ENCODE data around the gene EBI3.
"Not testable (repeated sequence)": the region's sequence is repeated elsewhere in the genome, so short reads cannot be mapped to it uniquely, and the experiment has no call there.

EBI3 gene

DNA sequence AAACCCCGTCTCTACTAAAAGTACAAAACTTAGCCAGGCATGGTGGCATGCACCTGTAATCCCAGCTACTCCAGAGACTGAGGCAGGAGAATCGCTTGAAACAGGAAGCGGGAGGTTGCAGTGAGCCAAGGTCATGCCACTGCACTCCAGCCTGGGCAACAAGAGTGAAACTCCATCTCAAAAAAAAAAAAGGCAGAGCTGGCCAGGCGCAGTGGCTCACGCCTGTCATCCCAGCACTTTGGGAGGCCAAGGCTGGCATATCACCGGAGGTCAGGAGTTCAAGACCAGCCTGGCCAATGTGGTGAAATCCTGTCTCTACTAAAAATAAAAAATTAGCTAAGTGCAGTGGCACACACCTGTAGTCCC, 45.0 kb downstream of the EBI3 start:
- DNase-seq (ENCODE audit: low read depth in 2 of 3, low spot score in 1 of 3): not testable (repeated sequence)

DNA sequence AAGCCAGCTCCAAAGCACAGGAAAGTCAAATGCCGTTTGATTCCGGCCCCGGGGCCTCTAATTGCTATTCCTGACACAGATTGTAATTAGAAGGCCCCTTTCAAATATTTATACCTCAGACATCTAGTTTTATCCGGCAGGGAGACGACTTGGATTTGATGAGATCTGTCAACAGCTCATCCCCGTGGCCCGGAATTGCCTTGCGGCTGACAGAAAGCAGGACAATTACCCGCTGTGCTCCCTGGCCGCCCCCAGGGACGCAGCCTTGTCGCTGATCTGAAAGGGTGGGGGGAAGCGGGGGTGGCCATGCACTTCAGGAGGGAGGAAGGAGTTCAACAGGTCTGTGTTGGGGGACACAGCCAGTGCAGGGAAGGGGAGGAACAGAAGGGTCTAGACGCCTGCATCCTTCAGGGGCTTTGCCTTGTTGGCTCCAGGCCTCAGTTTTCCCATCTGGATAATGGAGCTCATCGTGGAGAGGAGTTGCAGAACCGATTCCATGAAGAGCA, 47.9 kb downstream of the EBI3 start:
- no peak for DNase-seq (ENCODE audit: low read depth in 2 of 3, low spot score in 1 of 3)

DNA sequence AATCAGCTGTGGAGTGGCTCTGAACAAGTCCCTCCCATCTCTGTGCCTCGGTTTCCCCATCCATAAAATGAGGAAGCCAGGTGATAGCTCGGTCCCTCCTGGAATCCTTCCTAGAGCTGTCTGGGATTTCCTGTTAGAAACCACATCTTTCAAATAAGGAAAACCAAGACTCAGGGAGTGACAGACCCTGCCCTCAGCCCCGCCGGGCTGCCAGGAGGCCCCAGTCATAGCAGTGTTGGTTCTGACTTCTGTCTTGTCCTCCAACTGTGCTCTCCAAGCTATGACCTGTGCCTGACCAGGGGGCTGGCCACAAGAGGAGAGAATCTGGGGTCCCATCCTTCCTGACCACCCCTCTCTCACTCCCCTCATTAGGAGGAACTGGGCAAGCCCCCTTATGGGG, 48.7 kb downstream of the EBI3 start:
- DNase-seq (ENCODE audit: low read depth in 2 of 3, low spot score in 1 of 3): no peak

- DNase-seq (ENCODE audit: low read depth in 2 of 3, low spot score in 1 of 3): no peak
Observed at GRCh38 chr19:4278419-4279266, 49.3 kb downstream of the EBI3 start, which contains the start of gene SHD. TSS of gene SHD (plus strand) at chr19:4279266. CDS start at chr19:4280064, 798 bp downstream.

DNA sequence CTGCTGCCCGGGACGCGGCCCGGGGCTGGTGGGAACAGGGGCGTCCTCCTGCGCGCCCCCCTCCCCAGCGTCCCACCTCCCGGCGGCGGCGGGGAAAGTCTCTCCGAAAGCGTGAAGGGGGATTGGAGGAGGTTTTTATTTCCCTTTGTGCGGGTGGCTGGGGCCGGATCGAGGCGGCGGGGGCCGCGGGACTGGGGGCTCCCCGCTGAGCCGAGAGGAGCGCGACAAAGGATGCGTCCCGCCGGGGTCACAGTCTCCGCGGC, 49.9 kb downstream of the EBI3 start:
- DNase-seq (ENCODE audit: low read depth in 2 of 3, low spot score in 1 of 3): no peak

DNA sequence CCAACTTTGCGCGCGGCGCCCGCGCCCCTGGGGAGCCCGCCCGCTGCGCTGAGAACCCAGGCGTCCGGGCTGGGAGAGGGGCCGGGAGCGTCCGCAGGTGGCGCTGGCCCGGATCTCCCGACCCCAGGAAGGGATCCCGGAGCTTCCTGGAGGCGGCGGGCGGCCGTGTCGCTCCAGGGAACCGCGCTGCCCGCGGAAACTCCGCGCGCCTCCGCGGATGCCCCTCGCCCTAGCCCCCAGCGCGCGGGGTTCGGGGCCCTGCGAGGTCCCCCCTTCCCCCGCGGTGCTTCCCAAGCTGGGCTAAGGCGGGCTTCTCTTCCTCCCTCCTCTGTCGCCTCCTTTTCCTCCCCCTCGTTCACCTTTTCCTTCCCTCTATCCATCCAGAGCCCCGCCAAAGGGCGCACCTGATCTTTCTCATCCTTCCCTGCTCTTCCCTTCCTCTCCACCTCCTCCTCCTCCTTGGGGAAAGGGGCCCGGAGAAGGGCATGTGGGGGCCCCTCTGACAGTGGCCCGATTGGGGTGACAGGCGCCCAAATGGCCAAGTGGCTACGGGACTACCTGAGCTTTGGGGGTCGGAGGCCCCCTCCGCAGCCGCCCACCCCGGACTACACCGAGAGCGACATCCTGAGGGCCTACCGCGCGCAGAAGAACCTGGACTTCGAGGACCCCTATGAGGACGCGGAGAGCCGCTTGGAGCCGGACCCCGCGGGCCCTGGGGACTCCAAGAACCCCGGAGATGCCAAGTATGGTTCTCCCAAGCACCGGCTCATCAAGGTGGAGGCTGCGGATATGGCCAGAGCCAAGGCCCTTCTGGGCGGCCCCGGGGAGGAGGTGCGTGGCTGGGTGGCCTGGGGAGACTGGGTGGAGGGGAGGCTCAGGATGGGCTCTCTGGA, 50.5 kb downstream of the EBI3 start:
- no peak for DNase-seq (ENCODE audit: low read depth in 2 of 3, low spot score in 1 of 3)

- peak in 1 of 3 donors; percentile 12 for DNase-seq (ENCODE audit: low read depth in 2 of 3, low spot score in 1 of 3)
Observed at GRCh38 chr19:4284176-4284958, 55.0 kb downstream of the EBI3 start.

GRCh38 chr19:4284974-4285373, 55.7 kb downstream of the EBI3 start:
- DNase-seq (ENCODE audit: low read depth in 2 of 3, low spot score in 1 of 3): no peak

- DNase-seq (ENCODE audit: low read depth in 2 of 3, low spot score in 1 of 3): not testable (repeated sequence)
Observed at GRCh38 chr19:4286141-4286540, 56.8 kb downstream of the EBI3 start.
